ENCODE data around the gene NOP14.

DNA sequence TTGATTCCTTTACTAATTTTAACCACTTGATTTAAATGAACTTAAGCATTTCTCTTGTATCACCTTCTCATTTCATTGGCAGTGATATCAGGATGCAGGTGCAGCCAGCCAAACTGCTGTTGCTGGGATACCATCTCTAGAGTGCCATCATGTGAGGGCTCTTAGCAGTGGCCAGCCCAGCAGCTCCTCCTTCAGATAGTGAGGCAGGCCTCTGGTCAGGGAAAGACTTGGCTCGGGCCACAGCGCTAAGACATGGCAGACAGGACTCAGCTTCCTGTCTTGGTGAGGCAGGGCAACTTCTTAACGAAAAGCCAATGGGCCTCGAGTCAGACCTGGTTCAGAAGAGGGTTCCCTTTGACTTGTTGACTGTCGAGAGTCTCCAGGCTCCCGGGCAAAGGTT, 50.0 kb downstream of the NOP14 start:
- TF ChIP-seq, protein P1, sequence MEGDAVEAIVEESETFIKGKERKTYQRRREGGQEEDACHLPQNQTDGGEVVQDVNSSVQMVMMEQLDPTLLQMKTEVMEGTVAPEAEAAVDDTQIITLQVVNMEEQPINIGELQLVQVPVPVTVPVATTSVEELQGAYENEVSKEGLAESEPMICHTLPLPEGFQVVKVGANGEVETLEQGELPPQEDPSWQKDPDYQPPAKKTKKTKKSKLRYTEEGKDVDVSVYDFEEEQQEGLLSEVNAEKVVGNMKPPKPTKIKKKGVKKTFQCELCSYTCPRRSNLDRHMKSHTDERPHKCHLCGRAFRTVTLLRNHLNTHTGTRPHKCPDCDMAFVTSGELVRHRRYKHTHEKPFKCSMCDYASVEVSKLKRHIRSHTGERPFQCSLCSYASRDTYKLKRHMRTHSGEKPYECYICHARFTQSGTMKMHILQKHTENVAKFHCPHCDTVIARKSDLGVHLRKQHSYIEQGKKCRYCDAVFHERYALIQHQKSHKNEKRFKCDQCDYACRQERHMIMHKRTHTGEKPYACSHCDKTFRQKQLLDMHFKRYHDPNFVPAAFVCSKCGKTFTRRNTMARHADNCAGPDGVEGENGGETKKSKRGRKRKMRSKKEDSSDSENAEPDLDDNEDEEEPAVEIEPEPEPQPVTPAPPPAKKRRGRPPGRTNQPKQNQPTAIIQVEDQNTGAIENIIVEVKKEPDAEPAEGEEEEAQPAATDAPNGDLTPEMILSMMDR (IDR thresholded peaks at IDR 0.05): no peak
- no peak for TF ChIP-seq ZFX (IDR thresholded peaks at IDR 0.05; ENCODE audit: borderline replicate concordance)

Measured in 22Rv1 (cell line).